ENCODE data around the gene PLD5.
"Not testable (repeated sequence)": the region's sequence is repeated elsewhere in the genome, so short reads cannot be mapped to it uniquely, and the experiment has no call there.

PLD5 gene

DNA sequence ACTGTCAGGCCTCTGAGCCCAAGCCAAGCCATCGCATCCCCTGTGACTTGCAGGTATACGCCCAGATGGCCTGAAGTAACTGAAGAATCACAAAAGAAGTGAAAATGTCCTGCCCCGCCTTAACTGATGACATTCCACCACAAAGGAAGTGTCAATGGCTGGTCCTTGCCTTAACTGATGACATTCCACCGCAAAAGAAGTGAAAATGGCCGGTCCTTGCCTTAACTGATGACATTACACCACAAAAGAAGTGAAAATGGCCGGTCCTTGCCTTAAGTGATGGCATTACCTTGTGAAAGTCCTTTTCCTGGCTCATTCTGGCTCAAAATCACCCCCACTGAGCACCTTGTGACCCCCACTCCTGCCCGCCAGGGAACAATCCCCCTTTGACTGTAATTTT lies 314.2 kb downstream of the PLD5 start:
- DNase-seq (ENCODE audit: low read depth): not testable (repeated sequence)

DNA sequence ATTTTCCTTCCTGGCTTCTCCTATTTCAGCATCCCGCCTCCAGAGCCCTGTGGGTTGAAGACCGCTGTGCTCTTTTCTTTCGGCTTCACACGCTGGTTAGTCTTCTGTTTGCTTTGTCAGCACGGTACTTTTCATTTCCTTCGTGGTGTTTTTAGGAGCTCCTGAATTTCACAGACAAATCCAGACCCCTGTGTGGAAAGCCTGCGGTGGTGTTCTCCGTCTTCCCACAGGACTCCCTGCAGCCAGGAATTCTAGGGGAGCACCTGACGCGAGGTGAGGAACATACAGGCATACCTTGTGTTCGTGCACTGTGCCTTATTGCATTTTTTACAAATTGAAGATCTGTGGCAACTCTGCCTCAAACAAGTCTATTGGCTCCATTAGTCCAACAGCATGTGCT lies 315.4 kb downstream of the PLD5 start:
- no peak for DNase-seq (ENCODE audit: low read depth)

DNA sequence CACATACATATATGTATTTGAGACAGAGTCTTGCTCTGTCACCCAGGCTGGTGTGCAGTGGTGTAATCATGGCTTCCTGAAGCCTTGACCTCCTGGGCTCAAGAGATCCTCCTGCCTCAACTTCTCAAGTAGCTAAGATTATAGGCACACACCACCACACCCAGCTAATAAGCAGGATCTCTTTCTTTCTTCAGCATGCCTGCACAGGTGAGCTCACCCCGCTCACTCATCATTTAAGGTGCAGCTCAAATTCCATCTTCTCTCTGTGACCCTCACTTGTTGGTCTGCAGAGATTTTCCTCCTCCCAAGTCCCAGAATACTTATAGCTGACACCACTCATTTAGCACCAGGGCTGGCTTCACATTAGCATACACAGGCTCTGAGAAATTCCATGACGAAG lies 316.5 kb downstream of the PLD5 start:
- no peak for DNase-seq (ENCODE audit: low read depth)

DNA sequence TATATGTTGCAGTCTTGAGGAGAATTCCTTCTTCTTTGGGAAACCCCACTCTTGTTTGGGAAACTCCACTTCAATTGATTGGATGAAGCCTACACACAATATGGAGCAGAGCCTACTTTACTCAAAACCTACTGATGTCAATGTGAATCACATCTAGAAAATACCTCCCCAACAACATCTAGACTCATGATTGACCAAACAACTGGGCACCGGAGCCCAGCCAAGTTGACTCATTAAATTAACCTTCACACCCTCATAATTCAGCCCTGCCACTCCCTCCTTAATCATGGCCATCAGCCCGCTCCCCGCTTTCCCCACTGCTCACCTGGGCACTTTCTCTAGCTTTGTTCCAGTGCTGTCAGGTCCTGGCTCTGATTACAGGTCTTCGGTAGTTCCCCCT lies 317.5 kb downstream of the PLD5 start:
- no peak for DNase-seq (ENCODE audit: low read depth)

DNA sequence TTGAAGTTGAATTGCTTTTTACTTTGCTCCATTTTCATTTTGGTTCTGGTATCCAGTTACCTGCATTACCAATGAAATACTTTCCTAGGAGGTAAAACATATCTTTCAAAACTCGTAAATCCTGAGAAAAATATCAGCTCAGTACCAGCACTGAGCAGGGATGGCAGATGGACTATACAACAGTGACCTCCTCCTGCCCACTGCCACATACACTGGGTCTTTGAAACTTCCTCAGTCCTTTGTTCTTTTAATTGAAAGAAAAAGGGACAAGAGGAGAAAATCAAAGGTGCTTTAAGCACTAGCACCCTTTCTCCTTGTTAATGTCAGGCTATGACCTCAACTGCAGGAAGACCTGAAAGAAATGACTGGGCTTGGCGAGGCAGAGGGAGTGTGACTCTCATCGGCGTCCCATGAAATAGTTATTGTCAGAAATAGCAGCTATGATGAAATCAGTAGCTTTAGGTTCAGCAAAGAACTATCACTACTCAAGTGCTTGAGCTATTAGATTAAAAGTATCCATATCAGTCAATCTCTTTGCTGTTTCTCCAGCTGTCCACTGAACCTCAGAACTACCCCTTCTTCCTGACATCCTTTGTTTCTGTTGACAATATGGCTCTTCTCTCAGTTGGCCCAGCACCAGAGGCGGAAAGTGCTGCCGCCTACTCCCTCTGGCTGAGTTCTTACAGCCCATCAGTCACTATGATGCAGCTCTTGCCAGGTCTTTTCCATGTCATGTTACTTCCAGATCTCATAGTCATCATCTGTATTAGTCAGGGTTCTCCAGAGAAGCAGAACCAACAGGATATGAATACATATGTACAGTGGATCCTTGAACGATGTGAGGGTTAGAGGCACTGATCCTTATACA lies 318.6 kb downstream of the PLD5 start:
- no peak for DNase-seq (ENCODE audit: low read depth)

DNA sequence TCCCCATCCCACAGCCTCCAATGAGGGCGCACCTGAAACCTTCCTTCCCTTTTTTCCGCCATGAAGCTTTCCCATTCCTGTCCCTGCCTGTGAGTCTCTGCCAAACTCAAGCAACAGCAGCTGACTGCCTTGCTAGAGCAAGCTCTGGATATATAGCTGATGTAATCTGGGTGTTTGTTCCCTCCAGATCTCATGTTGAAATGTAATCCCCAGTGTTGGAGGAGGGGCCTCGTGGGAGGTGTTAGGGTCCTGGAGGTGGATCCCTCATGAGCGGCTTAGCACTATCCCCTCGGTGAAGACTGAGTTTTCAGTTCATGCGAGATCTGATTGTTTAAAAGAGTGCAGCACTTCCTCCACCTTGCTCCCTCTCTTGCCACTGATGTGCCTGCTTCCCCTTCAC lies 321.2 kb downstream of the PLD5 start:
- DNase-seq (ENCODE audit: low read depth): no peak

DNA sequence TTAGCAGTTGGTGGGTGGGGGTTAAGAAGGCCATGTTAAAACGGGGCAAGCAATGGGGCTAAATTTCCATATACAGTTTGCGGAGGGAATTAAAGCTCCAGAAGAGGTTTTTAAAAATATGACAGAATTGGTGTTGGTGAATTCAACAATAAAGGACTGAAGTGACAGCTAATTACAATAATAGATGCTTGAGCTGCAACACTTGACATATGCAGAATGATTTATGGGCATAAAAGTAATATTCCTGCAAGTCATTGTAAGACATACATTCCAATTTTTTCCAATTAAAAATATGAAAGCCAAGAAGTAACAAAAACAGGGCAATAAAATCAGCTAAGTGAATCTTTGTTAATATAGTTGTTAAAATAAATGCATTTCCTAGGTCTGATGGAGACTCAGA lies 323.4 kb downstream of the PLD5 start:
- DNase-seq (ENCODE audit: low read depth): no peak

DNA sequence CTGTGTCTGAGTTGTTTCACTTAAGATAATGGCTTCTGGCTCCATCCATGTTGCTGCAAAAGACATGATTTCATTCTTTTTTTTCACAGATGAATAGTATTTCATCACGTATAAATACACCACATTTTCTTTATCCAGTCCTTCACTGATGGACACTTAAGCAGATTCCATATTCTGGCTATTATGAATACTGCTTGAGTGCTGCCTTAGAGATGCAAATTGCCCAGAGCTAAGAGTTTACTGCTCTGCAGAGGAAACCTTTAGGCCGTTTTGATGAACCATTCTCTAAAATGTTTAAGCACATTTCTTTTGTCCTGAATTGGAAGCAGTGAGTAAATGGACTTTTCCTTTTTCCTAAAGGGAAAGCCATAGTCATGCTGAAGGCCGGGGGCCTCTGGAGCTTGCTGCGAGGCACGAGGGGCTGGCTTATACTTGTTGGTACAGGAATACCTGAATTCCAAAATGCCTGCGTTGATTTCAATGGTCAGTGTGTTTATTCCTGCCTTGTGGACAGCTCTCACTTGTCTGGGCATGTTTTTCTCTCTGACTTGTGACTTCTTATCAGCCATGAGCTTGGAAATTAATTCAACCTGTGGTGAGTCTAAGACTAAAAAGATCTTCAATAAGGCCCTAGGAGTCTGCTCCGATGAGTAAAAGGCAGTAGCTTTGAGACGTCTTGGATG lies 324.6 kb downstream of the PLD5 start:
- DNase-seq (ENCODE audit: low read depth): no peak

DNA sequence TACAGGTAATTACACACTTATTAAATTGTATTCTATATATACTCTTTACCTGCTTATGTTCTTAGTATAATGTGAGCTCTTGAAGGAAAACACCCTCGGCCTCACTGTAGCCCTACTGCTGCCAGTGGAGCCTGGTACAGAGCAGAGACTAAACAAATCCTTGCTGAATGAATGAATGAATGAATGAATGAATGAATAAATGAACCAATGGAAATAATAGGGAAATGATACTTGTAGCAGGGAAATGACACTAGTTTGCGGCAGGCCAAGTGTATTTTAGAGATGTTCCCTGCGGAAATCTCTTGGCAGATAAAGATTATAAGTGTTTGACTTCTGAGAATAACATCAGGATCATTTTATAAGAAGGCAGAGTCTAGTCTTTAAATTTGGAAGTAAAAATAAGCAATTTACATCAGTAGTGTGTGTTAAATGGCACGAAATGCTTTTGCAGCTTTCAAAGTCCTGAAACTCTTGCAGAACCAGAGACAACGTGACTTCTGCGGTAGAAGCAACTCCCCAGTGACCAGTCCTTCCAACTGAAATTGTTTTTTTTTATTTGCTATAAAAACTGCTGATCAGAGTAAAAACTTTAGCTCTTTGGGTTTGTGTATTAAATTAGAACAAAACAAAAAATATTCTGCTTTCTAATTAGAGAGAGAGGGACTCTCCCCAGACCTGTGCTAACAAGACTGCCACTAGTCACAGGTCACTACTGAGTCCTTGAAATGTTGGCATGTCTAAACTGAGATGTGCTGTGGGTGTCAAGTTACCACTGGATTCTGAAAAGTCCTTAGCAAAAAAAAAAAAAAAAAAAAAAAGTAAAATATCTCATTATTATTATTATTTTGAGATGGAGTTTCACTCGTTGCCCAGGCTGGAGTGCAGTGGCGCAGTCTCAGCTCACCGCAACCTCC lies 326.3 kb downstream of the PLD5 start:
- no peak for DNase-seq (ENCODE audit: low read depth)

DNA sequence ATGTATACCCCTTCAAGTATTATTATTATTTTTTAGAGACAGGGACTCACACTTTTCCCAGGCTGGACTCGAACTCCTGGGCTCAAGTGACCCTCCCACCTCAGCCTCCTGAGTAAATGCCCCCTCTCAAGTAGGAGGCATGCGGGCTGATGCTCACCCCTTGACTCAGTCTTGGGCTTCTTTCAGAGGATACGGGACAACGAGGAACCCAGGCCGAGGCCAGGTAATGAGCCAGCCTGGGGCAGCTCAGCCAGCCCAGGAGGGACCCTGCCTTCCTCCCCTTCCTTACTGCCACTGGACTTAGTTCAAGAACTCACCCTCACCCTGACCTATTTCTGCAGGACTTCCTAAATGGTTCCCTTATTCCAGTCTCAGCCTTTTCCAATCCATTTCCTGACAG lies 327.6 kb downstream of the PLD5 start:
- DNase-seq (ENCODE audit: low read depth): no peak

DNA sequence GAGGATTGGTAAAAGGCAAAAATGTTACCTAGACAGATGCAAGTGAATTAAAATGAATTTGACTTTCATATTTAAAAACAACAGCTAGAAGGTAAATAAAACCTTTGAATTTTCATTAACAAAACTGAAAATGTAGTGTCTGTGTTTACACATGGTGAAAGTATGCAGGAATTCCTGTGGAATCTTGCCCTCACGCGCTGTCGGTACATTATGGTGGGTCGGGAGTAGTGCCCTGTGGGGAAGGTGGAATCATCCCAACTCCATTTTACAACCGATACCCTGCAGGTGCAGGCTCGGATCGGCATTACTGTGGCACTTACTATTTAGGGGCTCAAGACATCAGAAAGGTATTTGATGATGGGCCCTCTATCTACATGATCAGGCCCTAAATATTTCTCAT lies 328.4 kb downstream of the PLD5 start:
- DNase-seq (ENCODE audit: low read depth): no peak

DNA sequence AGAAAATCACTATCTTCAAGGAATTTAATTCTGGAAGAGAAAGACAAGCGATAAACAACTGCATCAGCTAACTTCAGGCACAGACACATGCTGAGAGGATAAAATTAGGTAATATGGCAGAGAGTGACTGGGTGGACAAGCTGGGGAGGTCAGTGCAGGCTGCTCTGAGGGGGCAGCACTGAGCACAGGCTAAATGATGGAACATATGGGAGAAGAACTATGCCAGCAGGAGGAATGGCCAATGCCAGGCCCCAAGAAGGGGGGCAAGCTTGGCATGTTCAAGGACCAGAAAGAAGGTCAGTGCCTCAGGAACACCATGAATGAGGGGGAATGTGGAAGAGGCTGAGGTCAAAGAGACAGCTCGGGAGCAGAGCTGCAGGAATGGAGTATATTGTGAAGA lies 334.9 kb downstream of the PLD5 start:
- DNase-seq (ENCODE audit: low read depth): no peak

DNA sequence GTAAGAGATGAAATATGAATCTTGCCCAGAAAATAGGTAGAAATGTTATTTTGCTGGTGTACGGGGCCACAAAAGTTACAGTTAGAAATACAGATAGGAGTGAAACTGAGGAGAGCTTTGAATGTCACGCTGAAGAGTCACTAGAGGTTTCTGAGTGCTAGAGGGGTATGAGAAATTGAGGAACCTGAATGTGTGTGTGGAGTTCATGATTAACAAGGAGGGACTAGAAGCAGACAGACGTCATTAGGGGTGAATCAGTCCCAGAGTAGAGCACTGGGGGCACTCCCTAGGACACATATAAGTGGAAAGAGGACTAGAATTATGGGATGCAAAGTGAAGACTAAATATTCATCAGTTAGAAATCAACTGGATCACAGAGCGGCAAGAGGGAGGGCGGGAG lies 336.7 kb downstream of the PLD5 start:
- no peak for DNase-seq (ENCODE audit: low read depth)

DNA sequence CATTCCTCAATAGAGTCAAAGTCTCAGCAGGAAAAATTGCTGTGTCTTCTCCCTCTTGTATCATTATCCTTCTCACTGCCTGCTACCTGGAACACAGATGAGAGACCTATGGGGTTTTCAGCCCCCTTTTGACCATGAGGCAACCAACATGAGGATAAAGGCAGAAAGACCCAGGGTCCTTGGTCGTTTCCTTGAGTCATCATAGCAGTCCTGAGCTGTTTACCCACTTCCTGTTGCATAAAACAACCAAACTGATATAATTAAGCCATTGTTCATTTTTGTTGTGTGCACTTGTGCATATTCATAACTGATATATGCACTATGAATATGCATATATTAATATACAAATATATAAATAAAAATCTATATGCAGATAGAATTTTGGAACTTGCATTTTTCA lies 337.3 kb downstream of the PLD5 start:
- no peak for DNase-seq (ENCODE audit: low read depth)

DNA sequence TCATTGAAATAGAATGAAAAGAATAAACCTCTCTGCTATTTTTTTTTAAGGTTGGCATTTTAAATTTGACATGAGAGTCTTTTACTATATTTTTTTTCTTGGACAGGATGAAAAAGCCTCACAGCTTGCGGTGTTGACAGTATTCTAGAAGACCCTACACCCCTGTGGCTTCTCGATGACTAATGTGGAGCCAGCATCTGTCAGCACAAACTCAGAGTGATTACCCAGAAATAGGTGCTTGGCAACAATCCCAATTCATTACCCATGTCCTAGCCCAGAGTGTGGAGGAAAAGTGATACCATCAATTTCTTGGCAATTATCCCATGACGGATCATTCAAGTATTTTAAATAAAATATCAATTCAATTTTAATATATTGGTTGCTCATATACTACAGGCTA lies 338.8 kb downstream of the PLD5 start:
- no peak for DNase-seq (ENCODE audit: low read depth)

DNA sequence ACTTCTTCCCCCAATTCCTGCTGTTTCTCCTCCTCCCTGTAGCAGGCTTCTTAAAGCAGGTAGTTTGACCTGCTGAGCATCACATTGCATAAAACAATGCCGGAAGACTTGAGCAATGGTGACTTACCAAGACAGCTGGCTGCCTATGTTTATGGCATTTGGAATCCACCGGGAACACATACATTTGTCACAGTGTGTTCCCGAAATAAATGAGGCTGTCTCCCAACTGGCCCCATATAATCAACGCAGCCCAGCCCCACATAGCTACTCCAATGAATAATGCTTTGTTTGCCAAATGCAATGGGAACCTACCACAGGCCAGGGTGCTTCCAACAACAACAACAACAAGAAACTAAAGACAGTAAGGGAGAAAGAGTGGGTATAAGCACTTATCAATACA lies 339.5 kb downstream of the PLD5 start:
- DNase-seq (ENCODE audit: low read depth): no peak

DNA sequence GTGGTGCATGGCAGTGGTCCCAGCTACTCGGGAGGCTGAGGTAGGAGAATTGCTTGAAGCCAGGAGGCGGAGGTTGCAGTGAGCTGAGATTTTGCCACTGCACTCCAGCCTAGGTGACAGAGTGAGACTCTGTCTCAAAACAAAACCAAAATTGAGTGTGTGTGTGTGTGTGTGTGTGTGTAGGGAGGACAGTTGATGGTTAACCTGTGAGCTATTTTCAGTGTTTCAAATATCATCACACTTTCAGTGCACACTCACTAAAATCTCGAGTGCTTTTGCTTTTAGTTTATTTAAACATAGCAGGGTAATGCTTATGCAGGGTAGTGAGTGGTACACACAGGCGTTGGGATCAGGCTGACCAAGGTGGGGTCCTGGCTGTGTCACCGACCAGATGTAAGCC lies 344.7 kb downstream of the PLD5 start:
- DNase-seq (ENCODE audit: low read depth): not testable (repeated sequence)

DNA sequence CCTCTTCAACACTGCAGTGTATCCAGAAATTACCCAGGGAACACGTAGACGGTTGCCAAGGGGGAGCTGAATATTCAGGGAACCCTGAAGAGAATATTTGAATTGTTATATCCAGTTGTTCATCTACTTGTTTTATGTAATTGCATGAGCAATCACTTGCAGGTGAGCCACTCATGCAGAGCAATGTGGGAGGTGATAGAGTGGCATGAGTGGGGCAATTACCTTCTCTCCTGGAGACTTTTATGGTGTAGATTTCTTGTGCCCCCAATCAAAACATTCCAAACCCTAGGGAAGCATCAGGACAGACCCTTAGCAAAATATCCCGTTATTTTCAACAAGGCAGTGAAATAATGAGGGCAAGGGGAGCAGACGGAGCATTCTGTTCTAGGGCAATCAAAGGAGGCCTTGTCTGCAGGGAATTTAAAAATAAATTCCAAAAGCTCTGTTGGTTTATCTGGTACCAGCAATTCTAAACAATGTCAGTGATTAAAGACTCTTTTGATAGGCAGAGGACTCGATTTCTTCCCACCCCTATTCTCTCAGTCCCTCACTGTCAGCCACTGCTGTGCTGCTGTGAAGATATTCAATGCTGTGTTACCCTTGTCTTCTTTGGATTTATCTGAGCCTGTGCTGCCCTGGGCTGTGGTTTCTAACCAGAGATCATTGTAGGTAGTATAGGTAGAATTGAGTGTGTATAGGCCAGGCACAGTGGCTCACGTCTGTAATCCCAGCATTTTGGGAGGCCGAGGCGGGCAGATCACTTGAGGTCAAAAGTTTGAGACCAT lies 345.4 kb downstream of the PLD5 start:
- DNase-seq (ENCODE audit: low read depth): no peak

DNA sequence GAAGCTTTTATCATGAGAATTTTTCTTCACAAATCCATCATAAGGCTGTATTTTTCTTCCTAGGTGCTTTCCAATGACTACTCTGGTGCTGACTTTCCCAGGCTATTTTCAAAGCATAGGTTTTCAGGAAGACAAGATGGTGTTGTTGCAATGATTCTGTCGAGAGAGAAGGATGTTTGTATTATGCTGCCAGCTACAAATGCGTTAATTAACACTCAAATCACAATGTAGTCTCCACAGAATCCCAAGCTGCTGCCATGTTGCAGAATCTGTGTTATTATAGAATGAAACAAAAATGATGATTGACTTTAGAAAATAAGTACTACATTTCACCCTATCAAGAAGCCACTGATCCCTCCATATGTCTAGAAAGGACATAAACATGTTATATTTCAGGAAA lies 346.1 kb downstream of the PLD5 start:
- DNase-seq (ENCODE audit: low read depth): no peak

DNA sequence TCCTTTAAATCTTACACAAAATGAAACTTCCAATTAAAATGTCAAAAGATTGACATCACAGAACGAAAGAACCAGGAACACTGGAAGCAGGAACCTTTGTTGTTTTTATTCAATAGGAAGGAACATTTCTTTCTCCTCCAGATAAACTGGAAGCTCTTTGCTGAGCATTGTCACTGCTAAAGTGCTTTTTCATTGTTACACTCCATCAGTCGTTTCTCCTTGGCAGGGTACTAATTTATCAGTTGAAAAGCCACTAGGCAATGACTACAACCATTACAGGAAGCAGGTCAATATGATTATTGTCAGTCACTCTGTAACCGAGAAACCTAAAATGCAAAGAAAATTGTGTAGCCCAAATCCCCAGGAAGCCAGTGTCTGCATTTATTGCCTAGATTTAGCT lies 362.4 kb downstream of the PLD5 start:
- DNase-seq (ENCODE audit: low read depth): no peak

DNA sequence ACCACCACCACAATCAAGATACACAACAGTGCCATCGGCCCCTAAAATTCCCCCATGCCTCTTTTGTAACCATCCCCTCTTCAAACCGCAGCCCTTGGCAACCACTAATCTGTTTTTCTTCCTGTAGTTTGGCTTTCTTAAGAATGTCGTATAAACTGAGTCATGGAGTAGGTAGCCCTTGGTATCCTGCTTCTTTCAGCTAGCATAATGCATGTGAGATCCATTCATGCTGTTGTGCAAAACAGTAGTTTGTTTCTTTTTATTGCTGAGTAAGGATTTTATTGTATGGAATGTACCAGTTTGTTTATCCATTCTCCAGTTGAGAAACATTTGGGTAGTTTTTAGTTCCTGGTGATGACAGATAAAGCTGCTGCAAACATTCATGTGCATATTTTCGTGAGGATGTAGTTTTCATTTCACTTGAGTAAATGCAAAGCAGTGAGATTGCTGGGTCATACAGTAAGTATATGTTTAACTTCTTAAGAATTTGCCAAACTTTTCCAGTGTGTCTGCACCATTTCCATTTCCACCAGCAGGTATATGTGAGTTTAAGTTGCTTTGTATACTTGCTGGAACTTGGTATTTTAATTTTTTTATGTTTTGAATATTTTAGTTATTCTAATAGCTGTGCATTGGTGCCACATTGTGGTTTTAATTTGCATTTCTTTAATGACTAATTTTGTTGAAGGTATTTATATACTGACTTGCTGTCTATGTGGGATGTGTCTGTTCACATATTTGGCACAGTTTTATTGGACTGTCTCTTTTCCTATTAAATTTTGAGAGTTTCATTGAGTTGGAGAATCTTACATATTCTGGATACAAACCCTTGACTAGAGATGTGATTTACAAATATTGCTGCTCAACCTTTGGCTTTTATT lies 377.2 kb downstream of the PLD5 start:
- DNase-seq (ENCODE audit: low read depth): peak; percentile 3
